AG08395 (cell line): ENCODE measurements around the gene PRDM16.

Experiments used
- DNase-seq: peaks from one replicate; pipeline ENCODE4 v3.0.0; 2012; ENCODE audit warnings: mixed read lengths, low spot score

The PRDM16 gene

GRCh38 chr1:3306583-3307291, 237.7 kb downstream of the PRDM16 start:
- peak; percentile 59 for DNase-seq

GRCh38 chr1:3307359-3307758, 238.4 kb downstream of the PRDM16 start:
- DNase-seq = no peak

DNA sequence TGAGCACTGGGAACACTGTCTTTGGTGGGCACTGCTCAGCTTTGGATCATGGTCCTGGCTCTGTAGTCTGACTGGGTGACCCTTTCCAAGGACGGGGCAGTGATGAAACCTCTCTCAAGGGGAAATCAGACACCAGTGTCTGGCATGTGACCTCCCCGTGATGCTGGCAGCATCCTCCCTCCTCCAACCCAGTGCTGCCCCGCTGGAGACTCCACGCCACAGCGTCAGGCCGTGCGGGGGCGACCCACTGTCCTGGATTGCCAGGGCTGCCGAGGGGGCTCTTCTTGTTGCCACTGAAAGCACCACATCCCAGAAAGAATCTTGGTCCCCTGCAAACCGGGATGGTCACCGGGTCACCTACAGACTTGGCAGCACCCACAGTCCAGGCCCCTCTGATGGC, 239.1 kb downstream of the PRDM16 start:
- no peak for DNase-seq

DNA sequence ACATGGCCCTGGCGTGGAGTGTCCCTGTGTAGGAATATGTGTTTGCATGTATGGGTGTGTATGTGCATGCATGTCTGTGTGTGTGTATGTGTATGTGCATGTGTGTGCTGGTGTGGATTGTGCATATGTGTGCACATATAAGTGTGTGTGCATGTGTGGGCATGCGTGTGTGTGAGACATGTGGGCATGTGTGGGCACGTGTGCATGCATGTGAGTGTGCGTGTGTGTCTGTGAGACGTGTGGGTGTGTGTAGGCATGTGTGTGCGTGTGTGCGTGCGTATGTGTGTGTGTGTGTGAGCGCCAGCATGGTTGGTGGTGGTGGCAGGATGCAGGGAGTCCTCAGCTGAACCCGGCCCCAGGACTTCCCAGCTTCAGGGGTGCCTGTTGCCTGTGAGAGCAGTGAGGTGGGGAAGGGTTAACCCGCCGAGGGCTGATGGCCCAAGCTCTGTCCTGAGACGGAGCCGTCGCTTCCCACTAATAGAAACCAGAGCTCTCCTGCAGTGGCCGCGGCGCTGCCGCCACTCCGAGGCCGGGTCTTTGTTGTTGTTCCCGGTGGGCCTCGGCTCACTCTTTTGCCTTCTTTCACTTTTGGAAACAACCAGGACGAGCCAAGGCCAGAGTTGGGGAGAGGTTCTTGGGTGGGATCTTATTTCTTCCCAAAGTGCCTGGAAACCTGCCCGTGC, 241.9 kb downstream of the PRDM16 start:
- no peak for DNase-seq

GRCh38 chr1:3311711-3312110, 242.7 kb downstream of the PRDM16 start:
- DNase-seq = no peak

- DNase-seq = no peak
Observed at GRCh38 chr1:3312310-3312897, 243.4 kb downstream of the PRDM16 start.

- peak; percentile 97 for DNase-seq
Observed at GRCh38 chr1:3312898-3313575, 244.0 kb downstream of the PRDM16 start.

DNA sequence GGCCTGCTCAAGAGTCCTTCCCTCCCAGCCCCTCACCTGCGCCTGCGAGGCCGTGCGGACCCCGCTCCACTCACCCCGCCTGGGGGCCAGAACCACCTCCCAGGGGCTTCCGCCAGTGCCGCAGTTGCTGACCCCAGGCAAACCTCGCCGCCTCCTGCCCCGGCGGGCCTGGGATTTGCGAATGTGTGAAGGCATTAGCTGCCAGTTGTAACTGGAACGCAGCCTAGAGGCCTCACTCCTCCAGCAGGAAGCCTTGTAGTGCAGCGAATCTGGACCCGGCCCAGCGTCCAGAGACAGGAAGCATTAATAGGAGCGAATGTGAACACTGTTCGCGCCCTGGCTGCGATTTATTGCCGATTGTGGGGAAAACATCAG, 244.6 kb downstream of the PRDM16 start:
- DNase-seq = peak; percentile 88

GRCh38 chr1:3314491-3315381, 245.7 kb downstream of the PRDM16 start:
- DNase-seq = peak; percentile 30

GRCh38 chr1:3315399-3316339, 246.7 kb downstream of the PRDM16 start:
- no peak for DNase-seq

GRCh38 chr1:3316340-3316943, 247.4 kb downstream of the PRDM16 start:
- DNase-seq = no peak

DNA sequence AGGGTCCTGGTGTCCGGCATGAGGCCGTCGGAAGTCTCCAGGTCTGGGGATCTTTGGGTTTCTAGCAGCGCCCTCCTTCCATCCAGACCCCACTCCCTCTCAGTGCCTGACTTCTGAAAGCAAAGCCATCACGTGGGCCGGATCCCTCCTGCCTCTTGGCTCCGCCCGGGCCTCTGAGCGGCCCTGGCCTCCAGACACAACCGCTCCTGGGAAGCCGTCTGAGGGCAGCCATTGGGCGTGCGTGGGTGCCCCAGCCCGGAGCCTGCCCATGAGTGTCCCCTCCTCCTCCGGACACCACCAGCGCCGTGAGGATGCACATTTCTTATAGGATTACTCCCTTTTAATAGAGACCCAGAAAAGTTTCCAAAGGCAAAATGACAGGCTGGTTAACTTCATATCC, 248.5 kb downstream of the PRDM16 start:
- no peak for DNase-seq

DNA sequence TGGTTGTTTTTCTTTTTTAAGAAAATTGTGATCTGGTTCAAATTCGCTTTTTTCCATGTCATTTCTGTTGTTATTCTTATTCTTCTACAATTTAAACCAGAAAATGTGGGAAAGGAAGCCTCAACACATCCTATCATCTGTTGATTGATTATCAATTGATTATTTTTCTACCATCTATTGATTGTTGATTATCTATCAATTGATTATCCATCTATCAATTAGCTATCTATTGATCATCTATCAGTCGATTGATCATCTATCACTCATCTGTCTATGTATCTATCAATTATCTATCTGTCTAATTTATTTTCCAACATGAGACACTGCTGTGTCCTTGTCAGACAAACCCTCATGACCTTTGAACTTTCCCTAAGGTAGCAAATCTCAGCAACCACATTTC, 249.3 kb downstream of the PRDM16 start:
- no peak for DNase-seq

- peak; percentile 69 for DNase-seq
Observed at GRCh38 chr1:3319874-3320245, 250.9 kb downstream of the PRDM16 start.

- no peak for DNase-seq
Observed at GRCh38 chr1:3320246-3321152, 251.5 kb downstream of the PRDM16 start.

GRCh38 chr1:3321559-3322449, 252.8 kb downstream of the PRDM16 start:
- DNase-seq = no peak

- DNase-seq = no peak
Observed at GRCh38 chr1:3322450-3323020, 253.5 kb downstream of the PRDM16 start.
